HepG2 (cell line): ENCODE measurements around the gene EXOC3. TPM values are rescaled to one million over a fixed set of nuclear protein-coding genes. Genes with fewer than 3 reads are reported as not detected.

Experiments
- ATAC-seq: fragments of 200-7000 bp; cut with Tn5 transposase; 3 replicates; pipeline ENCODE4 v1.9.1; 2020; ENCODE audit warnings: mild to moderate bottlenecking, moderate library complexity
- BruUV-seq: library from RNA; stranded (reverse); fragments of 400-500 nt; replicated peaks from 2 replicates; lab custom pipeline; 2021; lab: Mats Ljungman, UMichigan
- CTCF ChIA-PET: fragments of 300-600 bp; formaldehyde crosslinking; extraction: SDS; loops from one replicate; lab custom pipeline; 2021; ENCODE audit warnings: low total read pairs, inconsistent platforms, low intra/inter-chr PET ratio; lab: Yijun Ruan, JAX
- POLR2A ChIA-PET: fragments of 350-600 bp; sonication (Branson Sonifier 250); formaldehyde crosslinking; loops from one replicate; lab custom pipeline; 2020; ENCODE audit warnings: antibody characterized with exemption, inconsistent platforms; lab: Yijun Ruan, JAX
- DNase-seq: peaks from one replicate; pipeline ENCODE4 v3.0.0-alpha.2; 2015; ENCODE audit warnings: low spot score
- FAIRE-seq: peaks from 3 replicates; lab custom pipeline; 2011; peaks lifted over from hg19 to GRCh38; lab: Jason Lieb, UNC
- H2AFZ ChIP-seq: one replicate; pipeline ENCODE4 v1.6.1; 2011; ENCODE audit warnings: low read length, inconsistent platforms
- H3K27ac ChIP-seq: fragments of 300-600 bp; 3 replicates; pipeline ENCODE4 v1.8.0; 2011; ENCODE audit warnings: mixed run types, mild to moderate bottlenecking, mixed read lengths, low read length, inconsistent platforms; ENCODE audit not compliant: insufficient read depth; ENCODE audit errors: extremely low read length
- H3K27me3 ChIP-seq, 2 experiments: fragments of 200-600 bp in 1 of 2; 2 replicates in 1 of 2; 3 replicates in 1 of 2; pipeline versions ENCODE4 v1.6.0 to v1.8.0; 2011; ENCODE audit warnings: low read length in 2 of 2, mild to moderate bottlenecking in 2 of 2, moderate library complexity in 2 of 2, inconsistent platforms in 1 of 2; ENCODE audit not compliant: insufficient read depth in 2 of 2, control insufficient read depth in 1 of 2
- H3K36me3 ChIP-seq, 2 experiments: fragments of 200-600 bp in 1 of 2; replicated peaks in 1 of 2; 2 replicates in 1 of 2; 3 replicates in 1 of 2; pipeline versions ENCODE4 v1.5.1 to v1.8.0; 2011; ENCODE audit warnings: low read length in 2 of 2, inconsistent platforms in 1 of 2; ENCODE audit not compliant: insufficient read depth in 2 of 2, control insufficient read depth in 1 of 2
- H3K4me1 ChIP-seq: 2 replicates; pipeline ENCODE4 v1.5.1; 2012; ENCODE audit warnings: low read length, inconsistent platforms; ENCODE audit not compliant: insufficient read depth
- H3K4me2 ChIP-seq: 2 replicates; pipeline ENCODE4 v1.6.0; 2011; ENCODE audit warnings: low read depth, low read length, inconsistent platforms
- H3K4me3 ChIP-seq, 3 experiments: fragments of 200-600 bp in 1 of 3; sonication (generic), shearing (Covaris generic) in 1 of 3; replicated peaks in 1 of 3; 2 replicates each; pipeline ENCODE4 v1.5.1; 2011 to 2016; ENCODE audit warnings: low read length in 3 of 3, inconsistent platforms in 2 of 3, low read depth in 2 of 3, mild to moderate bottlenecking in 2 of 3, control low read depth in 1 of 3, mixed read lengths in 1 of 3; ENCODE audit not compliant: insufficient read depth in 1 of 3
- H3K79me2 ChIP-seq: one replicate; pipeline ENCODE4 v1.6.1; 2011; ENCODE audit warnings: low read length, inconsistent platforms; ENCODE audit not compliant: insufficient read depth
- H3K9ac ChIP-seq: 2 replicates; pipeline ENCODE4 v1.6.0; 2011; ENCODE audit warnings: mild to moderate bottlenecking, low read depth, low read length, inconsistent platforms; ENCODE audit not compliant: insufficient read depth
- H3K9me3 ChIP-seq: 2 replicates; pipeline ENCODE4 v1.5.1; 2012; ENCODE audit warnings: mild to moderate bottlenecking, low read length
- H4K20me1 ChIP-seq: 2 replicates; pipeline ENCODE4 v1.6.0; 2011; ENCODE audit warnings: inconsistent platforms, mild to moderate bottlenecking, low read length, moderate library complexity; ENCODE audit not compliant: insufficient read depth
- AGO2 ChIP-seq: fragments of 200-400 bp; formaldehyde crosslinking; optimal IDR thresholded peaks from 2 replicates; pipeline ENCODE3; 2017; ENCODE audit warnings: mild to moderate bottlenecking, low read depth, low read length, moderate library complexity
- CREB1 ChIP-seq, 2 experiments: fragments of 450-650 bp in 1 of 2; IDR thresholded peaks; 2 replicates each; pipeline ENCODE4 v1.6.1; 2016 to 2017; ENCODE audit warnings: control low read depth in 1 of 2, mild to moderate bottlenecking in 1 of 2, missing compliant biosample characterization in 1 of 2, missing genetic modification characterization in 1 of 2
- HOXA7 ChIP-seq: sonication (generic); formaldehyde crosslinking; IDR thresholded peaks from 2 replicates; pipeline ENCODE4 v1.8.1; 2022; ENCODE audit warnings: mild to moderate bottlenecking, missing genetic modification reagents, moderate library complexity
- SNAI1 ChIP-seq: sonication (generic); formaldehyde crosslinking; IDR thresholded peaks from 2 replicates; pipeline ENCODE4 v1.5.0; 2020; ENCODE audit warnings: mild to moderate bottlenecking, missing genetic modification reagents, borderline replicate concordance
- SP2 ChIP-seq: sonication (generic); formaldehyde crosslinking; IDR thresholded peaks from 2 replicates; pipeline ENCODE4 v1.5.1; 2020; ENCODE audit warnings: mild to moderate bottlenecking, missing genetic modification reagents
- ZBTB1 ChIP-seq: sonication (generic); formaldehyde crosslinking; IDR thresholded peaks from 2 replicates; pipeline ENCODE4 v1.4.0; 2020; ENCODE audit warnings: missing genetic modification reagents, borderline replicate concordance
- ZNF256 ChIP-seq: sonication (generic); formaldehyde crosslinking; conservative IDR thresholded peaks from 2 replicates; pipeline ENCODE4 v1.4.0; 2020; ENCODE audit warnings: missing genetic modification reagents
- ZNF326 ChIP-seq: sonication (generic); formaldehyde crosslinking; IDR thresholded peaks from 2 replicates; pipeline ENCODE4 v1.4.0; 2020; ENCODE audit warnings: missing genetic modification reagents, borderline replicate concordance
- WGBS: methylation state at CpG from one replicate; pipeline ENCODE4 v1.1.6; 2017; ENCODE audit warnings: low lambda C conversion rate; 5-methylcytosine and 5-hydroxymethylcytosine counted together
- in situ Hi-C: cut with HindIII; loops from 2 replicates; pipeline ENCODE4 v1.10.0; 2017; ENCODE audit warnings: low pct_unique_long_range_greater_than_20kb; ENCODE audit not compliant: extremely low pct_ligation_motif_present
- intact Hi-C: fragments of 100-400 bp; cut with micrococcal nuclease; formaldehyde crosslinking; loops from one replicate; pipeline ENCODE4 v1.10.0; 2022; ENCODE audit not compliant: unreplicated experiment
- polyA plus RNA-seq, 8 experiments: library from polyadenylated mRNA; depleted of rRNA in 3 of 8; stranded (reverse) in 7 of 8; unstranded in 1 of 8; fragments of >200 nt; fragmentation: Illumina TruSeq in 4 of 8; extraction: Trizol in 4 of 8; gene quantifications; 2 replicates each; pipeline versions ENCODE4 v1.2.1 to v1.2.3, GENCODE V29; 2011 to 2016; ENCODE audit warnings: low read depth in 4 of 8, missing spikeins in 1 of 8, mixed read lengths in 1 of 8; ENCODE audit not compliant: insufficient read depth in 1 of 8
- total RNA-seq, 5 experiments: library from RNA; depleted of rRNA; stranded (reverse); fragments of >200 nt; fragmentation: Illumina TruSeq; extraction: Trizol; gene quantifications; 2 replicates each; pipeline ENCODE4 v1.2.3, GENCODE V29; 2016; ENCODE audit warnings: low read depth in 1 of 5
- TF ChIP-seq, protein P1 (sequence below): sonication (generic); formaldehyde crosslinking; conservative IDR thresholded peaks from 2 replicates; pipeline ENCODE4 v1.8.0; 2022; ENCODE audit warnings: mild to moderate bottlenecking, moderate library complexity, missing genetic modification reagents
- TF ChIP-seq, protein P2 (sequence below): fragments of 450-650 bp; IDR thresholded peaks from 2 replicates; pipeline ENCODE4 v1.6.1; 2016

EXOC3 gene
- total and polyA plus RNA-seq, 2 of the 13 experiments (the other 11 are each of a cell fraction or from before 2014, with no cell fraction given), result 9.2 to 20.5 TPM

DNA sequence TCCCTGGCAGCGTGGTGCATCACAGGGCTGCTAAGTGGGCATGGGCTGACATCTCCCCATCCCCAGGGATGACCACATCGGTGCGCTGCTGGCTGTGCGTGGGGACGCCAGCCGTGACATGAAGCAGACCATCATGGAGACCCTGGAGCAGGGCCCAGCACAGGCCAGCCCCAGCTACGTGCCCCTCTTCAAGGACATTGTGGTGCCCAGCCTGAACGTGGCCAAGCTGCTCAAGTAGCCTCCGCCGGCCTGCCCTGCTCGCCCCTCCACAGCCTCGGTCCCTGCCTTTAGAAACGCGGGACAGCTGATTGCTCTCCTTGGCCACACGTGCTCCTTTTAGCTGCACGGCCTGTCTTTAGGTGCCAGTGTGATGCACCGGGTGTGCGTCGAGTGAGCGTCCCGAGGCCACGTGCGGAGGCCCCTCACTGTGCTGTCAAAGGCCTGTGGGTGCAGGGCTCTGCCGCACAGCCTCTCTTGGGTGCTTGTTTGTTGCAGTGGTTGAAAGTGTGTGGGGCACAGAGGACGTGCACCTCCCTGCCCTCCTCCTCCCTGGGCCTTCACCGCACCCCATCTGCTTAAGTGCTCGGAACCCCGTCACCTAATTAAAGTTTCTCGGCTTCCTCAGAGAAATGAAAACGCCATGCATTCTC lies 23.8 kb downstream of the EXOC3 start:
- ChIA-PET POLR2A (no interaction called here), CTCF (no interaction called here)
- BruUV-seq, result no TSS peak
- H3K27ac ChIP-seq, result no peak overlapping the region
- no peak overlapping the region for H3K9ac ChIP-seq
- no peak overlapping the region for H2AFZ ChIP-seq
- no peak for FAIRE-seq
- in situ Hi-C loops (no loop called here), intact Hi-C loops (no loop called here)
- H3K36me3 ChIP-seq, result peaks cover 5 to 18% of the 10 kb centered on the region in 2 experiments; a peak in 3 of 5 replicates
- no peak for DNase-seq
- no peaks in the 10 kb centered on the region for H3K79me2 ChIP-seq
- H4K20me1 ChIP-seq, result peaks cover 4% of the 10 kb centered on the region; the same call in 1 of the 2 replicates
- no peaks in the 10 kb centered on the region for H3K27me3 ChIP-seq
- no peaks in the 10 kb centered on the region for H3K9me3 ChIP-seq
- H3K4me3 ChIP-seq, result no peak overlapping the region
- TF ChIP-seq SP2 (CRISPR knock-in tag) (no peak), HOXA7 (CRISPR knock-in tag) (no peak), ZNF256 (CRISPR knock-in tag) (no peak), AGO2 (peak; percentile 39)
- no peak overlapping the region for H3K4me2 ChIP-seq
- no peak; the same call in 2 of the 3 replicates for ATAC-seq
- peaks cover 12% of the 10 kb centered on the region for H3K4me1 ChIP-seq
- 95% methylated on average over 15 of the region's 30 CpGs for WGBS

- BruUV-seq, result no TSS peak
- Histone ChIP-seq H3K4me2 (no peak overlapping the region), H3K4me1 (peaks cover 16% of the 10 kb centered on the region), H3K9ac (no peak overlapping the region), H2AFZ (no peak overlapping the region), H3K27me3 (no peaks in the 10 kb centered on the region), H3K36me3 (peaks cover 3 to 11% of the 10 kb centered on the region in 2 experiments; a peak in 2 of 5 replicates), H3K79me2 (peaks cover 3% of the 10 kb centered on the region), H3K27ac (no peak overlapping the region), H3K9me3 (no peaks in the 10 kb centered on the region), H4K20me1 (peaks cover 4% of the 10 kb centered on the region; the same call in 1 of the 2 replicates), H3K4me3 (no peak overlapping the region)
- ATAC-seq (no peak), FAIRE-seq (no peak), DNase-seq (no peak)
- POLR2A ChIA-PET, result no interaction called here
- WGBS, result 81% methylated on average over 6 of the region's 6 CpGs
- in situ Hi-C loops (no loop called here), intact Hi-C loops (no loop called here)
- CTCF ChIA-PET, result no interaction called here
- TF ChIP-seq, protein P1, sequence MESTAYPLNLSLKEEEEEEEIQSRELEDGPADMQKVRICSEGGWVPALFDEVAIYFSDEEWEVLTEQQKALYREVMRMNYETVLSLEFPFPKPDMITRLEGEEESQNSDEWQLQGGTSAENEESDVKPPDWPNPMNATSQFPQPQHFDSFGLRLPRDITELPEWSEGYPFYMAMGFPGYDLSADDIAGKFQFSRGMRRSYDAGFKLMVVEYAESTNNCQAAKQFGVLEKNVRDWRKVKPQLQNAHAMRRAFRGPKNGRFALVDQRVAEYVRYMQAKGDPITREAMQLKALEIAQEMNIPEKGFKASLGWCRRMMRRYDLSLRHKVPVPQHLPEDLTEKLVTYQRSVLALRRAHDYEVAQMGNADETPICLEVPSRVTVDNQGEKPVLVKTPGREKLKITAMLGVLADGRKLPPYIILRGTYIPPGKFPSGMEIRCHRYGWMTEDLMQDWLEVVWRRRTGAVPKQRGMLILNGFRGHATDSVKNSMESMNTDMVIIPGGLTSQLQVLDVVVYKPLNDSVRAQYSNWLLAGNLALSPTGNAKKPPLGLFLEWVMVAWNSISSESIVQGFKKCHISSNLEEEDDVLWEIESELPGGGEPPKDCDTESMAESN (CRISPR knock-in tag), result no peak
- TF ChIP-seq, protein P2, sequence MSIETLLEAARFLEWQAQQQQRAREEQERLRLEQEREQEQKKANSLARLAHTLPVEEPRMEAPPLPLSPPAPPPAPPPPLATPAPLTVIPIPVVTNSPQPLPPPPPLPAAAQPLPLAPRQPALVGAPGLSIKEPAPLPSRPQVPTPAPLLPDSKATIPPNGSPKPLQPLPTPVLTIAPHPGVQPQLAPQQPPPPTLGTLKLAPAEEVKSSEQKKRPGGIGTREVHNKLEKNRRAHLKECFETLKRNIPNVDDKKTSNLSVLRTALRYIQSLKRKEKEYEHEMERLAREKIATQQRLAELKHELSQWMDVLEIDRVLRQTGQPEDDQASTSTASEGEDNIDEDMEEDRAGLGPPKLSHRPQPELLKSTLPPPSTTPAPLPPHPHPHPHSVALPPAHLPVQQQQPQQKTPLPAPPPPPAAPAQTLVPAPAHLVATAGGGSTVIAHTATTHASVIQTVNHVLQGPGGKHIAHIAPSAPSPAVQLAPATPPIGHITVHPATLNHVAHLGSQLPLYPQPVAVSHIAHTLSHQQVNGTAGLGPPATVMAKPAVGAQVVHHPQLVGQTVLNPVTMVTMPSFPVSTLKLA, result no peak
- no peak for TF ChIP-seq ZNF326
- TF ChIP-seq SNAI1 (CRISPR knock-in tag), result no peak
- no peak for TF ChIP-seq ZBTB1 (CRISPR knock-in tag)
- TF ChIP-seq CREB1 (IDR thresholded peaks at IDR 0.05), result no peak
- TF ChIP-seq CREB1 (CRISPR knock-in tag; IDR thresholded peaks at IDR 0.05), result no peak
Observed at GRCh38 chr5:468401-468800, 25.4 kb downstream of the EXOC3 start.
